Lower lobe of right lung (tissue), 2 donors: ENCODE data around the gene FAM124B. TPM values are rescaled to one million over a fixed set of nuclear protein-coding genes. Genes with fewer than 3 reads are reported as not detected.

Source experiments
- ATAC-seq, 2 donors: fragments of 200-7000 bp; cut with Tn5 transposase; one replicate each; pipeline ENCODE4 v1.9.1; 2020 to 2022; ENCODE audit warnings: mild to moderate bottlenecking in 2 of 2, moderate library complexity in 2 of 2
- DNase-seq: peaks from one replicate; pipeline ENCODE4 v3.0.0-alpha.2; 2020
- H3K27ac ChIP-seq: fragments of 200-600 bp; one replicate; pipeline ENCODE4 v1.8.0; 2022
- H3K27me3 ChIP-seq: fragments of 200-600 bp; one replicate; pipeline ENCODE4 v1.8.0; 2022; ENCODE audit warnings: low read depth
- H3K36me3 ChIP-seq: fragments of 200-600 bp; one replicate; pipeline ENCODE4 v1.8.0; 2022; ENCODE audit warnings: mild to moderate bottlenecking
- H3K4me1 ChIP-seq: fragments of 200-600 bp; one replicate; pipeline ENCODE4 v1.8.0; 2022
- H3K4me3 ChIP-seq: fragments of 200-600 bp; one replicate; pipeline ENCODE4 v1.8.0; 2022; ENCODE audit warnings: mild to moderate bottlenecking
- H3K9me3 ChIP-seq: fragments of 200-600 bp; one replicate; pipeline ENCODE4 v1.8.0; 2022
- CTCF ChIP-seq: fragments of 200-600 bp; IDR thresholded peaks from one replicate; pipeline ENCODE4 v1.8.0; 2022; ENCODE audit warnings: antibody characterized with exemption, mild to moderate bottlenecking
- intact Hi-C: fragments of 100-400 bp; cut with DNase I; formaldehyde crosslinking; loops from one replicate; pipeline ENCODE4 v1.11.0; 2022
- total RNA-seq: library from RNA; stranded (reverse); fragmentation: NEBNext Ultra II Directional; extraction: Animal tissue kit (Norgen Biotek cat#: 25700); gene quantifications from one replicate; pipeline ENCODE4 v1.2.1, GENCODE V29; 2021
- donor health status: DM: no; HTN: yes; CAD: no; lungs with severe emphysema.

The FAM124B gene
- total RNA-seq, 1 donor from 2014 or later: 4.8 TPM

- intact Hi-C loops: no loop called here
- Histone ChIP-seq H3K4me1 (no peaks in the 10 kb centered on the region), H3K27ac (no peak overlapping the region), H3K36me3 (no peaks in the 10 kb centered on the region), H3K9me3 (no peaks in the 10 kb centered on the region), H3K4me3 (no peak overlapping the region), H3K27me3 (no peaks in the 10 kb centered on the region)
- TF ChIP-seq CTCF: no peak
- DNase-seq (no peak), ATAC-seq (no peak)
Measured at GRCh38 chr2:224360801-224361251, 41.1 kb downstream of the FAM124B start.

GRCh38 chr2:224359569-224359968 is 42.3 kb downstream of the FAM124B start:
- Histone ChIP-seq H3K27ac (no peak overlapping the region), H3K36me3 (no peaks in the 10 kb centered on the region), H3K9me3 (no peaks in the 10 kb centered on the region), H3K4me1 (no peaks in the 10 kb centered on the region), H3K4me3 (no peak overlapping the region), H3K27me3 (no peaks in the 10 kb centered on the region)
- DNase-seq: no peak
- no peak for ATAC-seq
- intact Hi-C loops: loop anchor here (5.0 kb wide), 1 partner anchor 293 kb away; no protein-coding TSS in a partner anchor
- peak; percentile 7 for TF ChIP-seq CTCF

- Histone ChIP-seq H3K36me3 (no peaks in the 10 kb centered on the region), H3K4me1 (no peaks in the 10 kb centered on the region), H3K27me3 (no peaks in the 10 kb centered on the region), H3K9me3 (no peaks in the 10 kb centered on the region), H3K4me3 (no peak overlapping the region), H3K27ac (no peak overlapping the region)
- ATAC-seq (peak; percentile 81 to 83), DNase-seq (no peak)
- TF ChIP-seq CTCF: peak; percentile 82
- intact Hi-C loops: loop anchor here (5.0 kb wide), 1 partner anchor 295 kb away; no protein-coding TSS in a partner anchor
Measured at GRCh38 chr2:224357098-224357901, 44.6 kb downstream of the FAM124B start.

GRCh38 chr2:224354632-224355211 is 47.2 kb downstream of the FAM124B start:
- DNase-seq: no peak
- H3K27me3 ChIP-seq: no peaks in the 10 kb centered on the region
- H3K36me3 ChIP-seq: no peaks in the 10 kb centered on the region
- intact Hi-C loops: loop anchor here (5.0 kb wide), 1 partner anchor 298 kb away; no protein-coding TSS in a partner anchor
- TF ChIP-seq CTCF: no peak
- no peak overlapping the region for H3K27ac ChIP-seq
- no peak overlapping the region for H3K4me3 ChIP-seq
- no peak for ATAC-seq
- no peaks in the 10 kb centered on the region for H3K9me3 ChIP-seq
- H3K4me1 ChIP-seq: no peaks in the 10 kb centered on the region

GRCh38 chr2:224350703-224351102 is 51.2 kb downstream of the FAM124B start:
- Histone ChIP-seq H3K27ac (no peak overlapping the region), H3K4me3 (no peak overlapping the region), H3K4me1 (no peaks in the 10 kb centered on the region), H3K36me3 (no peaks in the 10 kb centered on the region), H3K9me3 (no peaks in the 10 kb centered on the region), H3K27me3 (no peaks in the 10 kb centered on the region)
- intact Hi-C loops: no loop called here
- ATAC-seq (no peak), DNase-seq (no peak)
- no peak for TF ChIP-seq CTCF
